GM18909 (cell line): ENCODE results near the gene PVR.
"Not testable (repeated sequence)": the region's sequence is repeated elsewhere in the genome, so short reads cannot be mapped to it uniquely, and the experiment has no call there.

Source experiments
- ATAC-seq: cut with Tn5 transposase; IDR thresholded peaks from one replicate; pipeline ENCODE4 v1.9.1; 2021; ENCODE audit warnings: mild to moderate bottlenecking; ENCODE audit not compliant: unreplicated experiment, poor library complexity

Gene PVR

GRCh38 chr19:44692379-44692721 lies 48.6 kb downstream of the PVR start:
- ATAC-seq: no peak

GRCh38 chr19:44694184-44694579 lies 50.5 kb downstream of the PVR start:
- no peak for ATAC-seq

- no peak for ATAC-seq
Observed at GRCh38 chr19:44696939-44697669, 53.4 kb downstream of the PVR start.

GRCh38 chr19:44697670-44698034 lies 53.9 kb downstream of the PVR start:
- ATAC-seq: no peak

- ATAC-seq: no peak
Observed at GRCh38 chr19:44698492-44699201, 54.9 kb downstream of the PVR start, which contains the start of gene CEACAM16. Gene CEACAM16 (plus strand): TSS chr19:44699151. CDS start chr19:44701457, 2,306 bp downstream.

GRCh38 chr19:44700547-44700946 lies 56.8 kb downstream of the PVR start:
- ATAC-seq: no peak

GRCh38 chr19:44701228-44701627 lies 57.5 kb downstream of the PVR start:
- ATAC-seq: no peak

- ATAC-seq: no peak
Observed at GRCh38 chr19:44702551-44703176, 59.0 kb downstream of the PVR start.

GRCh38 chr19:44703336-44704078 lies 59.8 kb downstream of the PVR start:
- ATAC-seq: no peak

- no peak for ATAC-seq
Observed at GRCh38 chr19:44704982-44705381, 61.3 kb downstream of the PVR start.

GRCh38 chr19:44705502-44706010 lies 61.8 kb downstream of the PVR start:
- ATAC-seq: no peak

- no peak for ATAC-seq
Observed at GRCh38 chr19:44706506-44707236, 63.0 kb downstream of the PVR start.

- ATAC-seq: no peak
Observed at GRCh38 chr19:44707794-44708193, 64.1 kb downstream of the PVR start.

GRCh38 chr19:44708940-44709339 lies 65.2 kb downstream of the PVR start:
- no peak for ATAC-seq

- ATAC-seq: not testable (repeated sequence)
Observed at GRCh38 chr19:44709434-44710266, 65.9 kb downstream of the PVR start.

GRCh38 chr19:44710483-44710882 lies 66.8 kb downstream of the PVR start:
- ATAC-seq: no peak

- ATAC-seq: no peak
Observed at GRCh38 chr19:44712864-44713515, 69.3 kb downstream of the PVR start.
